GM21515 (cell line): ENCODE measurements around the gene PSAP.
"Not testable (repeated sequence)": the region's sequence is repeated elsewhere in the genome, so short reads cannot be mapped to it uniquely, and the experiment has no call there.

ENCODE experiments used
- ATAC-seq: cut with Tn5 transposase; IDR thresholded peaks from one replicate; pipeline ENCODE4 v1.9.1; 2021; ENCODE audit not compliant: unreplicated experiment

PSAP gene

GRCh38 chr10:71850743-71851464 is at the start of gene PSAP:
PSAP (minus strand) TSS chr10:71851251; CDS start chr10:71851221, 30 bp downstream.
- ATAC-seq, result peak; percentile 90

GRCh38 chr10:71900441-71901180 is 49.6 kb upstream of the PSAP start:
- ATAC-seq, result no peak

GRCh38 chr10:71899665-71900412 is 48.8 kb upstream of the PSAP start:
- no peak for ATAC-seq

- ATAC-seq, result not testable (repeated sequence)
Measured at GRCh38 chr10:71898346-71898745, 47.3 kb upstream of the PSAP start.

- no peak for ATAC-seq
Measured at GRCh38 chr10:71893920-71894319, 42.9 kb upstream of the PSAP start.

GRCh38 chr10:71893258-71893815 is 42.3 kb upstream of the PSAP start:
- ATAC-seq, result no peak

- no peak for ATAC-seq
Measured at GRCh38 chr10:71891437-71891836, 40.4 kb upstream of the PSAP start.

- peak; percentile 4 for ATAC-seq
Measured at GRCh38 chr10:71889388-71889987, 38.4 kb upstream of the PSAP start.

- ATAC-seq, result peak; percentile 89
Measured at GRCh38 chr10:71888623-71889387, 37.8 kb upstream of the PSAP start.

GRCh38 chr10:71888248-71888622 is 37.2 kb upstream of the PSAP start:
- no peak for ATAC-seq

- ATAC-seq, result no peak
Measured at GRCh38 chr10:71887743-71888142, 36.7 kb upstream of the PSAP start.

GRCh38 chr10:71882813-71883659 is 32.0 kb upstream of the PSAP start:
- ATAC-seq, result no peak

- ATAC-seq, result no peak
Measured at GRCh38 chr10:71881647-71882355, 30.8 kb upstream of the PSAP start.

- ATAC-seq, result not testable (repeated sequence)
Measured at GRCh38 chr10:71881307-71881624, 30.2 kb upstream of the PSAP start.

- ATAC-seq, result no peak
Measured at GRCh38 chr10:71880425-71881306, 29.6 kb upstream of the PSAP start.

- ATAC-seq, result no peak
Measured at GRCh38 chr10:71878327-71879034, 27.4 kb upstream of the PSAP start.

GRCh38 chr10:71877821-71878220 is 26.8 kb upstream of the PSAP start:
- no peak for ATAC-seq
